GM18499 (cell line): ENCODE results near the gene RGS14.
"Not testable (repeated sequence)": the region's sequence is repeated elsewhere in the genome, so short reads cannot be mapped to it uniquely, and the experiment has no call there.

Experiments used
- ATAC-seq: cut with Tn5 transposase; IDR thresholded peaks from one replicate; pipeline ENCODE4 v1.9.1; 2021; ENCODE audit warnings: moderate number of reproducible peaks; ENCODE audit not compliant: insufficient read depth, unreplicated experiment

RGS14 gene

GRCh38 chr5:177375516-177375915 is 17.8 kb downstream of the RGS14 start:
- ATAC-seq: not testable (repeated sequence)

GRCh38 chr5:177376107-177376506 is 18.4 kb downstream of the RGS14 start:
- no peak for ATAC-seq

GRCh38 chr5:177377851-177378776 is 20.4 kb downstream of the RGS14 start:
- ATAC-seq: no peak

- ATAC-seq: no peak
These were observed 21.5 kb downstream of the RGS14 start for GRCh38 chr5:177378884-177379883.

GRCh38 chr5:177380805-177381126 is 23.0 kb downstream of the RGS14 start:
- no peak for ATAC-seq

GRCh38 chr5:177382423-177383029 is 24.8 kb downstream of the RGS14 start:
- ATAC-seq: no peak

- no peak for ATAC-seq
These were observed 25.5 kb downstream of the RGS14 start for GRCh38 chr5:177383181-177383580.

- no peak for ATAC-seq
These were observed 26.4 kb downstream of the RGS14 start, which contains the start of gene SLC34A1 for GRCh38 chr5:177384134-177384533. Gene SLC34A1, plus strand, starts transcription at chr5:177384434. Its CDS starts 1,308 bp downstream, at chr5:177385742.

- ATAC-seq: no peak
These were observed 28.0 kb downstream of the RGS14 start for GRCh38 chr5:177385720-177386119.

- ATAC-seq: no peak
These were observed 28.8 kb downstream of the RGS14 start for GRCh38 chr5:177386542-177386941.

- ATAC-seq: no peak
These were observed 29.7 kb downstream of the RGS14 start for GRCh38 chr5:177387405-177387804.

GRCh38 chr5:177388521-177389052 is 30.9 kb downstream of the RGS14 start:
- ATAC-seq: no peak

GRCh38 chr5:177389241-177390169 is 31.8 kb downstream of the RGS14 start:
- no peak for ATAC-seq

- ATAC-seq: no peak
These were observed 32.9 kb downstream of the RGS14 start for GRCh38 chr5:177390363-177391300.

GRCh38 chr5:177392765-177393164 is 35.0 kb downstream of the RGS14 start:
- ATAC-seq: no peak

GRCh38 chr5:177393206-177393765 is 35.6 kb downstream of the RGS14 start:
- ATAC-seq: no peak

- no peak for ATAC-seq
These were observed 36.3 kb downstream of the RGS14 start for GRCh38 chr5:177393990-177394389.

- no peak for ATAC-seq
These were observed 38.4 kb downstream of the RGS14 start for GRCh38 chr5:177396078-177396477.
